Stimulated activated CD4-positive, alpha-beta T cell treated with anti-CD3 and anti-CD28 coated beads, Interleukin-15, amount 100 ng/mL, for 48 hours (primary cell): ENCODE results near the gene DMBT1.

ENCODE experiments used
- DNase-seq, 2 donors: peaks; one replicate each; pipeline ENCODE4 v3.0.0-alpha.2; 2020; ENCODE audit warnings: low read depth in 2 of 2

Gene DMBT1

GRCh38 chr10:122671355-122671754 lies 110.8 kb downstream of the DMBT1 start:
- no peak for DNase-seq

DNA sequence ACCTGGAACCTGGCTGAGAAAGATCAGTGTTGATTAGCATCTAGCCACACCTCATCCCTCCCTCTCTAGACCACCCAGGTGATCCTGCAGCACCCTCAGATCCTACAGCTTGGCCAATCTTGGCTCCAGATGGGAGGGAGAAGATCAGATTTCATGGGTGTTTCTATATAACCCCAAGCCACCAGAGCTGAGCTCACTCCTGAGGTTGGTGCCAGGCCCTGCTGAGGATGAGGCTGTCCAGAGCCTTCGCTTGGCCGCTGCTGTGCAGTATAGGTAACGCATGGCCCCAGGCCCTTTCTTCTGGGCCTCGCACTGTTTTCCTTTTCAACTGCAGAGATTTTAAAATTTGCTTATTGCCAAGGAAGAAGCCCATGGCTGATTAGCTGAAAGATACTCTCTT lies 112.1 kb downstream of the DMBT1 start:
- no peak for DNase-seq

DNA sequence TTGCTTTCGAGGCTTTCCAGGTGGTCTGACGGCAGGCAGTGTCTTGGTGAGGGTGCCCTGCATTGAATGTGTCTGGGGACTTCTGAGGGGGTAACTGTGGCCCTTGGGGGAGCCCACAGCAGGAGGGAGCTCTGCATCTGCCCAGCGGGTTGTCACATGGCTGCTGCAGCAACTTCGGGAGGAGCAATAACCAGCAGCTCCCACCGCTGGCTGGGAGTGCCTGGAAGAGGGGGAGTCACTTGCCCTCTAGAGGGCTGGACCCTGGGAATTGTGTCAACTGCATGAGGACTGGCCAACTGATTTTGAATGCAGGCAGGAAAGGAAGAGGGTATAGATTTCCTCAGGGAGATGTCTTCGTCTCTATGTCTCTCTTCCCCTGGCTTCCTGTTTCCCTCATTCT lies 112.7 kb downstream of the DMBT1 start:
- no peak for DNase-seq

GRCh38 chr10:122673731-122674130 lies 113.2 kb downstream of the DMBT1 start:
- DNase-seq, result no peak

GRCh38 chr10:122674781-122675180 lies 114.2 kb downstream of the DMBT1 start:
- no peak for DNase-seq

DNA sequence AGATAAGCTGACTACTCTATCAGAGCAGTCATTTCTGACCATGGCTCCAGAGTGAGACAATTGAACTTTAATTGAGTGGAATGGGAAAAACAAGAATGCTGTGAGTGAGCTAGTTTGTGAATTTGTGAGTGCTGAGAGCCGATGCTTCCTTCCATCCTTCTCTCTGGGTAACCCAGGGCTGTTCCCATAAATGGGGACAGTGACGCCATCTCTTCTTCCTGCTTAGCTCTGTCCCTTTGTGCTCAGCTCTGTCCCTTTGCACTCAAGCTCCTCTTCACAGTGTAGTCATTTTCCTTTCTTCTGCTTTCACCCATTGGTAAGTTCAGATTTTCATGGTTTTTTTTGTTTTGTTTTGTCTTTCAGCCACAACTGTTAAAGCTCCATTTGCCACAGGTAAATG lies 114.7 kb downstream of the DMBT1 start:
- no peak for DNase-seq

DNA sequence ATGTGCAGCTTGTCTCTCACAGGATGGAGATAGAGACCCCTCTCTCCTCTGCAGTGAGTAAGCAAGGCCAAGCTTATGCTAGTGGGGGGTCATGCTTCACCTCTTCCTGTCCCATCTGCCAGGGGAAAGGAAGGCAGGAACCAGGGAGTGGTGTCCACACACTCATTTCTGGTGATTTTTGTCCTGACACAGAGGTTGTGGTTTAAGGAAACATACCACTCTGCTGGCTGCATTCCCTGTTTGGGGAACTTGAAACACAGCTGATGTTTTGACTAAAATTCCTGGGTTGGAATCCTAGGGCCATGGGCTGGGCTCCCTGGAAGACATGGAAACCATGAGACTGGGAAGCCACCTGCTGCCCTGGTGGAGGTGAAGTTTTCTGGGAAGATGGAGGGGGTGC lies 117.7 kb downstream of the DMBT1 start:
- DNase-seq, result no peak

GRCh38 chr10:122682522-122682921 lies 122.0 kb downstream of the DMBT1 start:
- DNase-seq, result no peak

GRCh38 chr10:122688293-122688989 lies 127.9 kb downstream of the DMBT1 start:
- DNase-seq, result no peak

GRCh38 chr10:122689146-122689820 lies 128.7 kb downstream of the DMBT1 start:
- no peak for DNase-seq

- no peak for DNase-seq
Measured at GRCh38 chr10:122692744-122693143, 132.2 kb downstream of the DMBT1 start.
